Stimulated activated CD8-positive, alpha-beta memory T cell treated with anti-CD3 and anti-CD28 coated beads, Interleukin-4, amount 100 ng/mL, for 24 hours (primary cell): Measurements from ENCODE around the gene HSH2D.
"Not testable (repeated sequence)": the region's sequence is repeated elsewhere in the genome, so short reads cannot be mapped to it uniquely, and the experiment has no call there.

Source experiments
- DNase-seq: peaks from one replicate; pipeline ENCODE4 v3.0.0-alpha.2; 2020; ENCODE audit warnings: low read depth

HSH2D gene

GRCh38 chr19:16143399-16144215 is at the start of gene HSH2D:
Gene HSH2D (plus strand): TSS chr19:16143685. CDS start chr19:16148751, 5,066 bp downstream.
- DNase-seq = peak; percentile 62

GRCh38 chr19:16094360-16095070 is 49.0 kb upstream of the HSH2D start:
- DNase-seq = no peak

- no peak for DNase-seq
Observed at GRCh38 chr19:16095071-16095571, 48.4 kb upstream of the HSH2D start.

- no peak for DNase-seq
Observed at GRCh38 chr19:16096280-16096855, 47.1 kb upstream of the HSH2D start.

GRCh38 chr19:16098416-16098768 is 45.1 kb upstream of the HSH2D start:
- DNase-seq = no peak

GRCh38 chr19:16098821-16099220 is 44.7 kb upstream of the HSH2D start:
- no peak for DNase-seq

- not testable (repeated sequence) for DNase-seq
Observed at GRCh38 chr19:16099314-16099965, 44.0 kb upstream of the HSH2D start.

- DNase-seq = no peak
Observed at GRCh38 chr19:16100524-16100923, 43.0 kb upstream of the HSH2D start.

GRCh38 chr19:16104722-16105121 is 38.8 kb upstream of the HSH2D start:
- no peak for DNase-seq

GRCh38 chr19:16106121-16106520 is 37.4 kb upstream of the HSH2D start:
- no peak for DNase-seq

- peak; percentile 98 for DNase-seq
Observed at GRCh38 chr19:16111160-16111908, 32.2 kb upstream of the HSH2D start, which contains the start of gene RAB8A. Gene RAB8A (plus strand): TSS chr19:16111889. CDS start chr19:16111902, 13 bp downstream.

- no peak for DNase-seq
Observed at GRCh38 chr19:16111909-16112752, 31.4 kb upstream of the HSH2D start.

GRCh38 chr19:16112778-16113177 is 30.7 kb upstream of the HSH2D start:
- no peak for DNase-seq

GRCh38 chr19:16113727-16114126 is 29.8 kb upstream of the HSH2D start:
- no peak for DNase-seq

GRCh38 chr19:16115301-16116039 is 28.0 kb upstream of the HSH2D start:
- DNase-seq = no peak

- no peak for DNase-seq
Observed at GRCh38 chr19:16116067-16116466, 27.4 kb upstream of the HSH2D start.

- DNase-seq = no peak
Observed at GRCh38 chr19:16117594-16118033, 25.9 kb upstream of the HSH2D start.

- DNase-seq = peak; percentile 30
Observed at GRCh38 chr19:16118489-16119033, 24.9 kb upstream of the HSH2D start.

GRCh38 chr19:16119075-16119857 is 24.2 kb upstream of the HSH2D start:
- DNase-seq = not testable (repeated sequence)
